Testis (tissue), 2 donors: ENCODE results near the gene BARX1.

ENCODE experiments used
- CTCF ChIP-seq, 3 experiments: fragments of 450-650 bp in 2 of 3; fragments of 200-600 bp in 1 of 3; sonication (generic) in 1 of 3; IDR thresholded peaks; one replicate each; pipeline ENCODE4 v1.5.1; 2016 to 2019; ENCODE audit warnings: antibody characterized with exemption in 3 of 3, mild to moderate bottlenecking in 2 of 3, moderate library complexity in 1 of 3
- POLR2A ChIP-seq: fragments of 450-650 bp; IDR thresholded peaks from one replicate; pipeline ENCODE4 v1.6.1; 2017; ENCODE audit warnings: antibody characterized with exemption, mild to moderate bottlenecking, moderate library complexity

DNA sequence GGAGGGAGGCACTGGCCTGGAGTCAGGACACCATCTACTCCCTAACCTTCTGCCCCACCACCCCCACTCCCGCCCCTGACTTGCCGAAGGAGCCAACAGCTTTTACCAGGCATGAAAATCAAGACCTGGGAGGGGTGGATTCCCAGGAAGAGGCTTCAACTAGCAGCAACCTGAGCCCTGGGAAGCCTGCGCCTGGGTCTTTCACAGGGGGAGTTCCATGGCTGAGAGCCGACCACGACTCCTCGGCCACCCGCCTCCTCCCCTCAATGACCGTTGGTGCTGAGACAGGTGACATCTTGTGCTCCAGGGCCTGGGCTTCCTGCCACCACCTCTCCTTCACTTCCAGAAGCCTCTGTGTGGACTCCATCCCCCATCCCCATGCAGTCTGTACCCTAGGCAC, 37.1 kb downstream of the BARX1 start:
- TF ChIP-seq CTCF (IDR thresholded peaks at IDR 0.05) (no peak), POLR2A (no peak)
